HL-60 (cell line): ENCODE data around the gene CRLF3.

ENCODE experiments used
- CTCF ChIP-seq: IDR thresholded peaks from one replicate; pipeline ENCODE4 v1.5.1; 2011; ENCODE audit warnings: low read length, control low read depth, inconsistent platforms; ENCODE audit not compliant: insufficient read depth
- GABPA ChIP-seq: IDR thresholded peaks from 2 replicates; pipeline ENCODE4 v1.6.1; 2012; ENCODE audit warnings: low read depth
- POLR2AphosphoS5 ChIP-seq: IDR thresholded peaks from 2 replicates; pipeline ENCODE4 v1.6.1; 2012; ENCODE audit warnings: low read depth
- SPI1 ChIP-seq: IDR thresholded peaks from 2 replicates; pipeline ENCODE4 v1.6.1; 2012; ENCODE audit warnings: low read depth, mild to moderate bottlenecking, borderline replicate concordance

- TF ChIP-seq POLR2AphosphoS5 (no peak), CTCF (no peak), GABPA (no peak), SPI1 (no peak)
These were observed 22.8 kb downstream of the CRLF3 start for GRCh38 chr17:30801671-30802070.
